MCF 10A (cell line): ENCODE measurements around the gene CPNE5. TPM values are rescaled to one million over a fixed set of nuclear protein-coding genes. Genes with fewer than 3 reads are reported as not detected.

Experiments
- BruUV-seq: library from RNA; stranded (reverse); fragments of 400-500 nt; replicated peaks from 2 replicates; lab custom pipeline; 2021; lab: Mats Ljungman, UMichigan
- CTCF ChIA-PET: fragments of 300-600 bp; sonication (Branson Sonifier 250); formaldehyde crosslinking; extraction: SDS; loops from one replicate; lab custom pipeline; 2021; ENCODE audit warnings: antibody characterized with exemption, inconsistent platforms; lab: Yijun Ruan, JAX
- POLR2A ChIA-PET: fragments of 300-600, 350-650 bp; sonication (Branson Sonifier 250); formaldehyde crosslinking; extraction: SDS; loops from one replicate; lab custom pipeline; 2020; ENCODE audit warnings: antibody characterized with exemption, inconsistent platforms; lab: Yijun Ruan, JAX
- DNase-seq: peaks from one replicate; pipeline ENCODE4 v3.0.0-alpha.2; 2018; ENCODE audit not compliant: unreplicated experiment
- H3K27ac Mint-ChIP-seq: one replicate; pipeline ENCODE4 v1.8.0; 2022; ENCODE audit warnings: mild to moderate bottlenecking, low read depth, mixed read lengths; ENCODE audit not compliant: unreplicated experiment
- H3K27me3 Mint-ChIP-seq: one replicate; pipeline ENCODE4 v1.8.0; 2022; ENCODE audit warnings: mixed read lengths; ENCODE audit not compliant: insufficient read depth, unreplicated experiment
- H3K36me3 Mint-ChIP-seq: one replicate; pipeline ENCODE4 v1.8.0; 2022; ENCODE audit warnings: mild to moderate bottlenecking, moderate library complexity, mixed read lengths; ENCODE audit not compliant: insufficient read depth, unreplicated experiment
- H3K4me1 Mint-ChIP-seq: one replicate; pipeline ENCODE4 v1.8.0; 2022; ENCODE audit warnings: mixed read lengths; ENCODE audit not compliant: insufficient read depth, unreplicated experiment
- H3K4me3 Mint-ChIP-seq: one replicate; pipeline ENCODE4 v1.8.0; 2022; ENCODE audit warnings: mild to moderate bottlenecking, moderate library complexity, mixed read lengths; ENCODE audit not compliant: unreplicated experiment
- H3K9me3 Mint-ChIP-seq: one replicate; pipeline ENCODE4 v1.8.0; 2022; ENCODE audit warnings: mixed read lengths; ENCODE audit not compliant: unreplicated experiment
- intact Hi-C: fragments of 100-400 bp; cut with micrococcal nuclease; formaldehyde crosslinking; loops from 2 replicates; pipeline ENCODE4 v1.14.1; 2022
- total RNA-seq: library from RNA; stranded (reverse); gene quantifications from 2 replicates; pipeline ENCODE4 v1.2.3, GENCODE V29; 2022
- TF ChIP-seq, protein P1 (sequence below): fragments of 200-600 bp; IDR thresholded peaks from one replicate; pipeline ENCODE4 v1.8.0; 2022; ENCODE audit warnings: antibody characterized with exemption, mild to moderate bottlenecking; ENCODE audit not compliant: unreplicated experiment

Gene CPNE5
- total RNA-seq, 1 experiment from 2014 or later = not detected

DNA sequence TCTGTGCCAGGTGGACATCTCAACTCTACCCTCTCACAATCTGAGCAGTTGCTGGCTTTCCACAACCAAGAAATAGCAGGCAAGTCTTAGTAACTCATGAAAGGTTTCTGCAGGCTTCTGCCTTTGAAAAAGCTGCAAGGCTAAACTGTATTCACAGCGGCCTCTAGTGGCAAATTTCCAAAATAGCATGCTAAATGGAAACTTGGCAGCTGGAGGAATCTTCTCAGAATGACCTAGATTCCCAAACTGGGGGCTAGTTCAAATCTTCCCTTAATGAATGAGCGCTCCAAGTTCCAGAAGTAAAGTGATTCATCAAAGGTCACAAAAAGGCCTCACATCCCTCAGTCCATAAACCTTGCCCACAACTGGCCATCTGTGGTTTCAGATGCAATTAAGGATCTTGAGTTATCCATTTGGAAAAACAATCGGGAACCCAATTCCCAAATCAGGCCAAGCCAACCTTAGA lies 11.9 kb upstream of the CPNE5 start:
- no TSS peak for BruUV-seq
- Mint-ChIP-seq H3K9me3 (no peaks in the 10 kb centered on the region), H3K36me3 (peaks cover 29% of the 10 kb centered on the region), H3K27ac (no peak overlapping the region), H3K27me3 (no peaks in the 10 kb centered on the region), H3K4me1 (peaks cover 17% of the 10 kb centered on the region), H3K4me3 (no peak overlapping the region)
- peak; percentile 74 for DNase-seq
- CTCF ChIA-PET = interaction anchor here (0.8 to 5.2 kb wide), 18 partner anchors 10 to 719 kb away, joined by 3 to 64 read pairs (median 4); no protein-coding TSS in a partner anchor
- POLR2A ChIA-PET = interaction anchor here (0.8 to 2.8 kb wide), 2 partner anchors 23 to 167 kb away, joined by 4 to 18 read pairs; partner anchors contain the start of gene PPIL1
- TF ChIP-seq, protein P1, sequence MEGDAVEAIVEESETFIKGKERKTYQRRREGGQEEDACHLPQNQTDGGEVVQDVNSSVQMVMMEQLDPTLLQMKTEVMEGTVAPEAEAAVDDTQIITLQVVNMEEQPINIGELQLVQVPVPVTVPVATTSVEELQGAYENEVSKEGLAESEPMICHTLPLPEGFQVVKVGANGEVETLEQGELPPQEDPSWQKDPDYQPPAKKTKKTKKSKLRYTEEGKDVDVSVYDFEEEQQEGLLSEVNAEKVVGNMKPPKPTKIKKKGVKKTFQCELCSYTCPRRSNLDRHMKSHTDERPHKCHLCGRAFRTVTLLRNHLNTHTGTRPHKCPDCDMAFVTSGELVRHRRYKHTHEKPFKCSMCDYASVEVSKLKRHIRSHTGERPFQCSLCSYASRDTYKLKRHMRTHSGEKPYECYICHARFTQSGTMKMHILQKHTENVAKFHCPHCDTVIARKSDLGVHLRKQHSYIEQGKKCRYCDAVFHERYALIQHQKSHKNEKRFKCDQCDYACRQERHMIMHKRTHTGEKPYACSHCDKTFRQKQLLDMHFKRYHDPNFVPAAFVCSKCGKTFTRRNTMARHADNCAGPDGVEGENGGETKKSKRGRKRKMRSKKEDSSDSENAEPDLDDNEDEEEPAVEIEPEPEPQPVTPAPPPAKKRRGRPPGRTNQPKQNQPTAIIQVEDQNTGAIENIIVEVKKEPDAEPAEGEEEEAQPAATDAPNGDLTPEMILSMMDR = peak; percentile 83
- intact Hi-C loops = loop anchor here (1.0 kb wide), 2 partner anchors 85 to 167 kb away; no protein-coding TSS in a partner anchor

DNA sequence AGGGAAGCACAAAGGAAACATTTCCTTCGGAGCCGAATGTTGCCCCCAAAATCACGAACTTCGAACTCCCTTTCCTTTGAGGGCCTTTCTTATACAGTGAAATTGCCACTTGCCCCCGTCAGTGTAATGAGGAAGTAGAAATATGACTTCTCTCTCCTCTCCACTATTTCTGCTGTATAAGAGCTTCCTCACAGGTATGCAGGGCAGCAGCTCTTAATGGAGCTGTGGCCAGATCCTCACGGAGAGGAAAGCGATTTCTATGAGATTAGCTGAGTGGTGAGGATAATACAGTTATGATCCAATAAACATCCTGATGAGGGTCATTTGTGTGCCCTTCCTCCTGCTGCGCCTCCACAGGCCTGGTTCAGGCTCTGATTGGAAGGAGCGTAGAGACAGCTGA lies 10.8 kb upstream of the CPNE5 start:
- Mint-ChIP-seq H3K27ac (no peak overlapping the region), H3K4me3 (no peak overlapping the region), H3K4me1 (peaks cover 17% of the 10 kb centered on the region), H3K36me3 (peaks cover 20% of the 10 kb centered on the region), H3K27me3 (no peaks in the 10 kb centered on the region), H3K9me3 (no peaks in the 10 kb centered on the region)
- CTCF ChIA-PET = interaction anchor here (0.6 to 5.2 kb wide), 17 partner anchors 7 to 235 kb away, joined by 3 to 64 read pairs (median 4); no protein-coding TSS in a partner anchor
- intact Hi-C loops = no loop called here
- TF ChIP-seq, protein P1 = no peak
- POLR2A ChIA-PET = interaction anchor here (0.7 to 1.6 kb wide), 3 partner anchors 9 to 150 kb away, joined by 3 to 4 read pairs (median 3); no protein-coding TSS in a partner anchor
- BruUV-seq = no TSS peak
- no peak for DNase-seq

DNA sequence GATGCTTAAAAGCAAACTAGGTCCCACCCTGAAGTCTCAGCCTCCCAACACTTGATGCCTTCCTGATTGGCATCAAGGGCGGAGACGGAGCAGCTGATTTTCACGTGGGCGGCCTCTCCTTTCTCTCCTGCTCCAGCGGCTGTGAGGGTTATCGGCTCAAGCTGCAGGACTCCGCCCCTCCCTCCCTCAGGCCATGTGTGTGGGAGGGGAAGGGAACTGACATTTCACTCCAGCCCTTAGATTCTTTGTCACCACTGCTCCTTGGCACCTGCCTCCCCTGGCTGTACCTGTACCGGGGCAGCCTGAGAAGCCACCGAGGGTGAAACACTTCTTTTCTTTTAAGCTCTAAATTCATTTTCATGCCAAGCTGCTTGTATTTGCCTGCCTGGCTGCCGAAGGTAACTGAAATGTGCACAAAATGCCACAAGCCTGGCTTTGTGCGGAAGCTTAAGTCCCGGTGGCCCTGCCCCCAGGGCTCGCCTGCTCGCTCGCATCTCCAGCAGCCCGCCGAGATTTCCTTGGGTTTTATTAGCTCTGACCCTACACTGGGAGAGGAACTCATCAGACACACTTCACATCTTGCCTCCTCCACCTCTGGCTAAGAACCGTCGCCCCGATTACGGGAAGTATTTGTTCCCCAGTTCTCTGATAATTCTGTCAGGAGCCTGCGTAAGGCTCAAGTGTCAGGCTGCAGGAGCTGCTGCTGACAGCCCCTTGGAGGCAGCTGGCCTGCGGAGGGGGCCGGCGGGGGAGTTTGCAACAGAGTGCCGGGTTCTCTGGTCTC lies 9.6 kb upstream of the CPNE5 start:
- DNase-seq = no peak
- intact Hi-C loops = no loop called here

More for the DNA sequence above, 9.6 kb upstream of the CPNE5 start:
- H3K36me3 Mint-ChIP-seq = peaks cover 16% of the 10 kb centered on the region
- CTCF ChIA-PET = interaction anchor here (0.7 to 5.2 kb wide), 15 partner anchors 9 to 169 kb away, joined by 3 to 64 read pairs (median 4); no protein-coding TSS in a partner anchor
- no peak overlapping the region for H3K27ac Mint-ChIP-seq
- no peaks in the 10 kb centered on the region for H3K9me3 Mint-ChIP-seq
- no peak overlapping the region for H3K4me3 Mint-ChIP-seq
- no peaks in the 10 kb centered on the region for H3K27me3 Mint-ChIP-seq
- TF ChIP-seq, protein P1 = no peak
- no TSS peak for BruUV-seq
- POLR2A ChIA-PET = interaction anchor here (0.6 to 1.6 kb wide), 6 partner anchors 10 to 319 kb away, joined by 3 to 4 read pairs (median 3); no protein-coding TSS in a partner anchor
- H3K4me1 Mint-ChIP-seq = peaks cover 11% of the 10 kb centered on the region
